Globus pallidus (tissue), 1 donor: ENCODE results near the gene CHST8.

Source experiments
- DNase-seq: peaks from one replicate; pipeline ENCODE4 v3.0.0-alpha.2; 2015; ENCODE audit warnings: low spot score

CHST8 gene

DNA sequence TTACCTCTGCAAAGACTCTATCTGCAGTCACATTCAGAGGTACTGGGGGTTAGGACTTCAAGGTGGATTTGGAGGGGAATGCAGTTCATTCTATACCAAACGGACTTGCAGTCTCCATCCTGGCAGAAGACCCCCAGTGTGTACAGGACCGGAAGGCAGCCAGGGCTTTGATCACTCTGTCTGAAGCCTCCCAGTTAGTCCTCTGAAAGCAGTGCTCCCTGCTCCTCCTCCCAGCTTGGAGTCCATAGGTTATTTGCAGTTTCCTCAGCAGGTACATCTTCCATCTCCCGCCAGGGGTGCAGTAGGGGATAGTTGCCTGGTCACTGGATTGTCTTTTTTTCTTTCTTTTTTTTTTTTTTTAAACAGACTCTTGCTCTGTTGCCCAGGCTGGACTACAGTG is 96.1 kb downstream of the CHST8 start:
- DNase-seq: no peak

DNA sequence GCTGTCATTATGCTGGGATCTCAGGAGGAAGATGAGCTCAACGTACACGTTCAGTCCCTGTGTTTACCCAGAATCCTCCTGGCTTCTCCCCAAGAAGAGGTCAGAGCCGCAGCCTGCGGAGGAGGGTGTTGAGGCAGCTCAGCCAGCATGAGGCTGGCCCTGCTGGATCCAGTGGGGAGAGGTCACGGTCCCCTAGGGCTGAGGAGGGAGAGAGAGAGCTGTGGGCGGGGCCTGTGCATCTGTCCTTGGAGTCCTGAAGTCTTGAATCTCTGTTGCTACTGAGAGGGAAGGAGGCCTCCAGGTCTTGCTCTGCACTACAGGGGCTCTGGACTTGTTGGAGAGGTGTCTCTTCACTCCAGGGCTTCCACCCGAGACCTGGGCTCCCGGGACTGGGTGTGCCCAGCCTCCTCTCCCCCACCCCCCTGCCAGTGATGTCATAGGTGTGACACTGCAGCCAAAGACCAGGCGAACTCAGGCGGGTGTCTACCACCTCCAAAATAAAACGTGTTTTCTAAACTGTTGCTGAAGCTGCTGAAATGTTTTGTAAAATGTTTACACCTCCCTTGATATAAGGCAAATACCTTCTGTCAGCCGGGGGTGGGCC is 97.0 kb downstream of the CHST8 start:
- no peak for DNase-seq

DNA sequence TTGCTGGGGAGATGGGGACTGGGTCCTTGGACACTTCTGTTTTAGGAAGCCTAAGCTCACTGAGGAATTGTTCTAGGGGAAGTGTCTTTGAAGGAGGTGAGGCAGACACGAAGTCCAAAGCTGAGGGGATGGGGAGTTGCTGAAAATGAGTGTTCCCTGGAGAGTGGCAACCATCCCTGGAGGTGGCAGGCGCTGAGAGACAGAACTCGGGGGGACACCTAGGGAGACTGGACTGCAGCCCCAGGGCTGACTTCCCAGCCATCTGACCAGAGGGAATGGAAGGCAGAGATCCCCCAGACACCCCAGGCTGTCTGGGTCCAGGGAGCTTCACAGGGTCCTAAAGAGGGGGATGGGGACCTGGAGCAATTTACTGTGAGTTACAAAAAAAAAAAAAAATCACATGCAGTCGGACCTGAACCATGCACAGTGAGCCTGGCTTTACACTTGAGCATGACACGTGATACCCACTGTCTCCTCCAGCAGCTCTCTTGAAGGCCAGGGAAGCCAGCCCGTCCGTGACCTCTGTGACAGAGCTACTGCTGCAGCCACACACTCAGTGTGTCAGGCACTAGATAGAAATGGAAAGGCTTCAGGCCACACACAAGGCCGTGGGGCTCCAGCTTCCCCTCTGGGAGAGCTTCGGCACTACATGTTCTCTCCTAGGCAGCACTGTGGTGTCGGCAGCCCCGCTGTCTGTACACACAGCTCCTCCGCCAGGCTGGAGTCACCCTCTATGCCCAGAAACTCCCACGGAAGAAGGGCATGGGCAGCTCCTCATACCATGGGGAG is 97.8 kb downstream of the CHST8 start:
- DNase-seq: no peak

DNA sequence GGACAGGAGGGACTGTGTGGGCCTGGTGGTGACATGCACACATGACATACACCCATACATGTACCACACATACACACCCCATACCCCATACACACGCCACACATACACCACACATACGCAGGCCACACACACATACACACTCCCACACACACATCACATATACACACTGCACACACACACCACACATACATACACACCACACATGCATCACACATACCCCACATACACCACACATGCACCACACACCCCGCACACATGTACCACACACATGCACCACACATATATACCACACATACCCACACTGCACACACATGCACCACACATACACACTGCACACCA is 98.4 kb downstream of the CHST8 start:
- no peak for DNase-seq

DNA sequence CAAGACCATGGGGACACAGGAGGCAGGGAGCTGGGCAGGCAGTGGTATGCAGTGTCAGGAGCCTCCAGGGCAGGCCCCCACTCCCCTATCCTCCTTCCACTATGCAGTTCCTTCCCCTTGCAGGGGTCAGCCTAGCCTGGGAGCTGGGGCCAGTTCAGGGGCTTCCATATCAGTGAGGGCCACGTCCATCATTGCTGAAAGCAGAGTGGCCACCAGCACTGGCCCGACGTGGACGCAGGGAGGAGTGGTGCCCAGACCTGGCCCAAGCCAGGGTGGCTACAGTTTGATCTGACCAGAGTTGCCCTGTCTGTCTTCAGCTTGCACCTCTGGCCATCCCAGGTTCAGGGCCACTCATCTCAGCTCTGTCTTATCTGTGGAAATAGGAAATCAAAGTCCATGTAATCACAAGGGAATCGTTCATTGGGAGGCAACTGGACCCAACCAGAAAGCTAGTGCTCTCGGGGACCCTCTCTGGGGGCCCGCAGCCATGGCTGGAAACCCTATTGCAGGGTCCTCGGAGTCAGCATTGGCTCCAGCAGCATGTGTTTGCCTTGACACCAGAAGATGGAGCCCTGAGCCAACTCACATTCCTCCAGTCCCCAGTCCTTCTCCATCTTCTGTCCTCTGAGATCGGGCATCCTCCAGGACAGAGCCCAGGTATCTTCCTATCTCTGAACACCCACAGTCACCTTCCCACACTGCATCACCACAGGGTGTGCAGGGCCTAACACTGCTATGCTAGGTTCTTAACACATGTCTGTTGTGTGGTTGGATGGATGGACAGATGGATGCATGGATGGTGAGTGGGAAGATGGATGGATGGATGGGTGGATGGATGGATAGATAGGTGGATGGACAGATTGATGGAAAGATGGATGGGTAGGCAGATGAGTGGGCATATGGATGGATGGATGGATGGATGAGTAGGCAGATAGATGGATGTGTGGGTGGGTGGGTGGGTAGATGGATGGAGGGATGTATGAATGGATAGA is 99.2 kb downstream of the CHST8 start:
- no peak for DNase-seq

DNA sequence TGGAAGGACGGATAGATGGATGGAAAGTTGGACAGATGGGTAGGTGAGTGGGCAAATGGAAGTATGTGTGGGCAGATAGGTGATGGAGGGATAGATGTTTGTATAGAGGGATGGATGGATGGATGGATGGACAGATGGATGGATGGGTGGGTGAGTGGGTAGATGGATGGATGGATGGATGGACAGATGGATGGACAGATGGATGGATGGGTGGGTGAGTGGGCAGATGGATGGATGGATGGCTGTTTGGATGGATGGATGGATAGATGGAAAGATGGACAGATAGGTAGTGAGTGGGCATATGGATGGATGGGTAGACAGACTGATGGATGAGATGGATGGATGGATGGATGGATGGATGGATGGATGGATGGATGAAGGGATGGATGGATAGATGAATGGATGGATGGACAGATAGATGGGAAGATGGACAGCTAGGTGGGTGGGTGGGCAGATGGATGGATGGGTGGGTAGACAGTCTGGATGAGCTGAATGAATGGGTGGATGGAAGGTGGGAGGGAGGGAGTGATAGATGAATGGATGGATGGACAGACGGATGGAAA is 100.1 kb downstream of the CHST8 start:
- DNase-seq: no peak

DNA sequence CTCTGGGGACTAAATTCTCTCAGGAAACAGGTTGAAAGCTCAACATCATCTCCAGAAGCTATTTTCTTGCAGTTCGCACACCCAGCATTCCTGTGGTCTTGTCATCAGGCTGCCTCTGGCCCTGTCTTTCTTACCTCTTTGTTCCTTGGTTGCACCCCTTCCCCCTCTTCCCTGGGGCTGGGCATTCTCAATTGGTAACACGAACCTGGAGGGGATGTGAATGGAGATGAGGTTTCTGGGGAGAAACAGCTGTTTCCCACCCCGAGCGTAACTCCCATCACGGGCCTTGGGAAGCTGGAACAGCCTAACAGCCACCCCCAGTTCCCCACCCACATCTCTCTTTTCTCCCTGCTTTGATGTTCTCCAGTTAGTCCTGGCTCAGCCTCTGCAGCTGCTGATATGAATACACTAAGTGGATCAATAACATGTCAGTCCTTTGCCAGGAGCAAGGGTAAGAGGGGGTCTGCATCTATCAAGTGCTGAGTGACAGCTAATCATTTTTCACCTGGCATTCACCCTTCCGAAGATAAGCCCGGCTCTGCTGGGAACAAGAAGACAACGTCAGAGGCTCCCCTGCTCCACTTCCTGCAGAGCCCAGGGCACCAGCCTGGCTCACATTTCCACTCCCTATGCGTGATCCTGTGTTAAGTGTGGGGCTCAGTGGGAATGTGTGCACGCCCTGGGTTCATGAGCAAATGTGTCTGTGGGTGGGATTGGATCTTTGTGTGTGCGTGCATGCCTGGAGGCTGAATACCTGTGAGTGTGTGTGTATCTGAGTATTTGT is 100.9 kb downstream of the CHST8 start:
- DNase-seq: no peak

DNA sequence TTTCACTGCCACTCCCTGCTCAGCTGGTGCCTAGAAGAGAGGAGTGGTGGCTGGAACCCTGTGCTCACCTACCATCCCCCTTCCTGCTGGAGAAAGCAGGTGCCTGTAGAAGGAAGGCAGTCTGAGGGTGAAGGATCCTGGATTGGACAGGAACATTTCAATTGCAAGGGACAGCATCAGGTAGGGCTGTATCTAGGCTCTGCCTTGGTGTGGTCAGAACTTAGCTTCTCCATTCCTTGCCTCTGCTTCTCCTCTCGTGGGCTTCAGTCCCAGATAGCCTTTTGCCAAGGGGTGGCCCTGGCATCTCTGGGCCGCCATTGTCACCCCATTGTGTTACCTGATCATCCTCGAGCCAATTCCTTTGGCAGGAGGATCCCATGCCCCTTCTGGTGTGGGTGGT is 101.8 kb downstream of the CHST8 start:
- DNase-seq: no peak

DNA sequence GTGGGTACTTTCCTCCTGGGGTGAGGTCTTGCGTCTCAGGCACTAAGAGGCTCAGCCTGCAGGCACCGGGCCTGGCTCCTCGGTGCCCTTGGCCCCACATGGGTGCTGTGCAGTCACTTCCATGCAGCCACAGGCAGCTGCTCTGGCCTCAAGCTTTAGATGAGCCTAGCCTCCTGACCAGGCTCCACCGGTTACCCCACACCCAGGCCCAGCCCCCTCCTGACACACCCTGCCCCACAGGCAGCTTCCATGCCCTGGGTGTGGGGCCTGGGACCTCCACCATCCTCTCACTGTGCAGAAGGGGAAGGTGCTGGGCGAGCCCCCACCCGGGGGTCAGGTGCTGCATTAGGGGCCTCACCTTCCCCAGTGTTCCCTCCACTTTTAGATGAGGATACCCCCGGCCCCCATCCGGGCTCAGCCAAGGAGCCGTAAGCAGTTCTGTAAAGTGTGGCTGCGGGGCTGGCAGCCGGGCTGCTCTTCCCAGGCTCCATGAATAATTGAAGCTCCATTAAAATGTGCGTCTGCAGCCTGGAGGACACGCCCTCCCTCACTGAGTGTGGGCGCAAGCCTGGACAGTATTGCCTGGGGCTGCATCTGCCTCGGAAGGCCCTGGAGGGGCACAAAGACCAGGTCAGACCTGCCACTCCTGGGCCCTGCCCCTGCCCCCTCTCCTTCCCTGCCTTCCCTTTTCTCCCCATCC is 102.4 kb downstream of the CHST8 start:
- DNase-seq: no peak

DNA sequence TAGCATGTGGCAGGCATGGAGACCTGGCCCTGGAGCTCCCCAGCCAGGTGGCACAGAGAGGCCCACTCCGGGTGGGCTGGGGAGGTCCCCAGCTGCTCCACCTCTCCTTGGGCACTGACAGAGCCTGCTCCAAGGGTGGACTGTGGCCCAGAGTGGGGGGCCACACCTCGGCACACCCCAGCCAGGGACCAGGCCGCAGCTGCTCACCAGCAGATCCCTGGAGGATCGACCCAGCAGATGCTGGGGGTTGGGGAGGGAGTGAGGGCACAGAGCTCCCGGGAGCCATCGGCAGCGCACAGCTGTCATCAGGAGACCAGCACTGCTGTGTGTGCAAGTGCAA is 102.9 kb downstream of the CHST8 start:
- DNase-seq: no peak

DNA sequence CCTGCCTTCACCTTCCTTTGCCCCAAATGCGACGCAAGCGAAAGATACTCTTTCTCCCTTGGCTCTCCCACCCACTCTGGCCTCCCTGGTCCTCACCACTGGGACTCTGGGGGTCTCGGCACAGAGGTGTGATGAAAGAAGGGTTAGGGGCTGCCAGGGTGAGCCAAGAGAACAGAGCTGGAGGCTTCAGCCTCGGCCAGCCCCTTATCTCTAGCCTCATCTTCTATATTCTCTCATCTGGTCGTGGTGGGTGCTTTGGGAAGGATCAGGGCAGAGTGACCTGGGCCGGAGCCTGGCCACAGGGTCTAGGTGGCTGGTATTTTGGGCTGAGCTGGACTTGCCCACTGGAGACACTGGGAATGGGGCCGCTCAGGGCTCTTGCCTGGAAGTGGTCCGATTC is 103.8 kb downstream of the CHST8 start:
- no peak for DNase-seq

DNA sequence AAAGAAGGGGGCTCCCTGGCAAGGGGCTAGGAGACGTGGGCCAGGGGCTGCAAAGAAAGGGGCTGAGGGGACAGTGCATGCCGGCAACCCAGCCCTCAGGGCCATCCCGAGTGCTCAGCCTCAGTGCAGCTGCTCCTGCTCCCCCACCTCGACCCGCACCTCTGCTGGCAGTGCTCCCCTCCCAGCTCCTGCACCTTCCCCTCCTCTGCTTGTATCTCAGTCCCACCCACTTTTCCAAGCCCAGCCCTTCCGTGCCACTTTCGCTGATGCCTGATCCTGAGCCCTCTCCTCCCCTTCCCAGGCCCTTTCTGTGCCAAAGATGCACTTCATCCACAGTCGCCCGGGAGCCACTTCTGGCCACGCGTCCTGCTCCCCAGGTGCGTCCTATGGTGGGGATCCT is 105.0 kb downstream of the CHST8 start:
- no peak for DNase-seq

DNA sequence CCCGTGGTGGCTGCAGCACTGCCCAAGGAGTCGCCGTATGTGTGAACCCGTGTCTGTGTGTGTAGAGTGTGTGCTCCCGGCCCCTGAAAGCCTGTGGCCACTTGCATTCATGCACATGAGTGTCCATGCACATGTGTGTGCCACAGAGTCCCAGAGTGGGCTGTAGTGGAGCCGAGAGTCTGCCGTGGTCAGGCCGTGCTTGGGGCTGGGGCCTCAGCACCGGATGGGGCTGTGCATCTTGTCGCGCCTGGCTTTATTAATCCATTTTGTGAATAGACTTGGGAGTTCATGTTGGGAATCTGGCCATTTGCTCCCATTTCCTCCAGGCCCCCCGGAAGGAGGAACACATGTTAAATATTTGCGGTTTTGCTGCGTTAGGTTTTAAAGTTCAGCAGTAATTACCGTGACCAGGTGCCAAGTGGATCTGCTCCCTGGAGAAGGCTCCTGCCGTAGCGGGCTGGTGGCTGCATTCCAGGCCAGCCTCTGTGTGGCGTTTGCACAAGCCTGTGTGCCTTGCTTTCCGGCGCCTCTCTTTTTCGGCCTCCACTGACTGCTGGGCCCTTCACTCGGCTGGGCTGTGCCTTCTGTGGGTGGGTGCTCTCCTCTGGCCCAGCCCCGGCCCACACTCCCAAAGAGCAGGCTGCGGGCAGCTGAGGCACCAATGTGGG is 105.7 kb downstream of the CHST8 start:
- DNase-seq: no peak

DNA sequence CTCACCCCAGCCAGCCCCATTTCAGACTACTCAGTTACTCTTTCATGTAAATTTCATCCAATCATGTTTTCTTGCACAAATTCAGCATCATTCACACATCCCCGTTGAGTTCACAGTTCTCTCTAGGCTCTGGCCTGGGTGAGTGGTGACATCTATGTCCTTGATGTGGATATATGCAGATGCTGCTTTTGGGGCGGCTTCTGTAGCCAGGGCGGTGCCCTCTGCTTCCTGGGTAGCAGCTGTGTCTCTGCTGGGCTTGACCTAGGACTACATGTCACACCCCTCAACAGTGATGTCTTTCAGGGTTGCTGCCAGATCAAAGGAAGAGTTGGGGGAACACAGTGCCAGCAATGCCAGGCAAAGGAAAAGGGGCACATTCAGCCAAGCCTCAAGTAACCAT is 106.4 kb downstream of the CHST8 start:
- no peak for DNase-seq

DNA sequence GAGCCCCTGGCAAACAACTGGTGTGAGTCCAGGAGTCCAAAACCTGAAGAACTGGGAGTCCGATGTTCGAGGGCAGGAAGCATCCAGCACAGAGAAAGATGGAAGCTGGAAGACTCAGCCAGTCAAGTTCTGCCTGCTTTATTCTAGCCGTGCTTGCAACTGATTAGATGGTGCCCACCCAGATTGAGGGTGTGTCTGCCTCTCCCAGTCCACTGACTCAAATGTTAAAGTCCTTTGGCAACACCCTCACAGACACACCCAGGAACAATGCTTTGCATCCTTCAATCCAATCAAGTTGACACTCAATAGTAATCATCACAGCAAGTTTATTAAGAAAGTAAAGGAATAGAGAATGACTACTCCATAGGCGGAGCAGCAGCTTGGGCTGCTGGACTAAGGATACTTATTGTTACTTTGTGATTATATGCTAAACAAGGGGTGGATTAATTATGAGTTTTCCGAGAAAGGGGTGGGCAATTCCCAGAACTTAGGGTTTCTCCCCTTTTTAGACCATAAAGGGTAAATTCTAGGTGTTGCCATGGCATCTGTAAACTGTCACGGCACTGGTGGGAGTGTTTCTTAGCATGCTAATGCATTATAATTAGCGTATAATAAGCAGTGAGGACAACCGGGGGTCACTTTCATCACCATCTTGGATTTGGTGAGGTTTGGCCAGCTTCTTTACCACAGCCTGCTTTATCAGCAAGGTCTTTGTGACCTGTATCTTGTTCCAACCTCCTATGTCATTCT is 109.3 kb downstream of the CHST8 start:
- no peak for DNase-seq

DNA sequence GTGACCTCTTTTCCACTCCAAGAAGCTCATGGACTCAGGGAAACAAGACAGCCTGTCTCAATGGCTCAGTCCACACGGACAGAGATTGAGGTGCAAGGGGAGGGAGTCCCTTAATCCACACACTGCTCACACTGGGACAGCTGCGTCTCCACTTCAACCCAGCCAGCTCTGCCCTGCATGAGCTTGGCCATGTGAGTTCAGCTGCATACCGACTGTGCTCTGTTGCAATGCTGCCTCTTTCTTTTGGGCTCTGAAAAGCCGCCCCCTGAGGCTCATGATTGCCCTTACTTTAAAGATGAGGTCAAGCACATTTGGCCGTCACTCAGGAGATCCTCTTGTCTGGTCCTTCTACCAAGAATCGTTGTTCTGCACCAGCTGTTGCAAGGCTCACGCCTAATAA is 110.1 kb downstream of the CHST8 start:
- DNase-seq: no peak

DNA sequence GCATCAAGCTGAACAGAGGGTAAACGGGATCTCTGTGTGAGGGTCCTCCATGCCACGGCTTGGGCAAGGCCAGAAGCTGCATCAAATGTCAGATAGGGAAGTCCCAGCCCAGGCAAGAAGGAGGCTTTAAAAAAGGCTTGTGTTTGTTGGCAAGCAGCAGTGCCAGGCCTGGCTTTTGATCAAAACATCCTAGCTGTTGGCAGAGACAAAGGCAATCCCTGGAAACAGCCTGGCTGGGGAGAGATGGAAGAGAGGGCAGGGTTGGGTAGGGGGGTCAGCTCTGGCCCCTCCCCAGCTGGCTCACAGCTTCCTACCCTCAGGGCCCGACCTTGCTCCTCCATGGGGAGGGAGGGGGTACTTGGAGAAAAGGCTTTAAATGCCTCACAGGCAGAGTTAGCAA is 113.2 kb downstream of the CHST8 start:
- DNase-seq: peak; percentile 26

DNA sequence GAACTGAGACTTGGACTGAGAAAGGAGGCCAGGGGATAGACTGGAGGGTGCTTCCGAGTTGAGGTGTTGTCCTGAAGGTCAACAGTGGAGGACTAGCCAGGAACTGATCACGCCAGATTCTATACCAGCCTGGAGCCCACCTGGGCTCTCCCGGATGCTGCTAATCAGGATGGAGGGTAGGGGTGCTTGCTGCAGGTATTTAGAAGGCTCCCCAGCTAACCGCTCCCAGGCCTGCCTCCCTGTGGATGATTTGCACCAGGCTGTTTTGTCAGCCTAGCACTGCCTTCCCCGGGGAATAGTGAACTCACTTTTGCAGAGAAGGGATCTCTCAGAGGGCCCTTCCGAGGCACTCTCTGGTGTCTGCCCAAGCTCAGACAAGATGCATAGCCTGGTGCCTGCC is 114.4 kb downstream of the CHST8 start:
- DNase-seq: no peak

DNA sequence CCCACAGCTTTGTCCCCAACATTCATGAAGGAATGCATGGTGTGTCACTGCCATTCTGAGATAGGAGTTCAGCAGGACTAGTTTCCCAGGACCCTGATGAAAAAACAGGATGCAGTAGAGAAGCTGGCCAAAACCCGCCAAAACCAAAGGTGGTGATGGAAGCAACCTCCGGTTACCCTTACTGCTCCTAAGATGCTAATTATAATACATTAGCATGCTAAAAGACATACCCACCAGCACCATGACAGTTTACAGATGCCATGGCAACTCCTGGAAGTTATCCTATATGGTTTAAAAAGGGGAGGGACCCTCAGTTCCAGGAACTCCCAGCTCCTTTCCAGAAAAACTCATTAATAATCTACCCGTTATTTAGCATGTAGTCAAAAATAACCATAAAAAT is 115.0 kb downstream of the CHST8 start:
- no peak for DNase-seq
